ENCODE results near the gene BAIAP2L1.

Gene BAIAP2L1

DNA sequence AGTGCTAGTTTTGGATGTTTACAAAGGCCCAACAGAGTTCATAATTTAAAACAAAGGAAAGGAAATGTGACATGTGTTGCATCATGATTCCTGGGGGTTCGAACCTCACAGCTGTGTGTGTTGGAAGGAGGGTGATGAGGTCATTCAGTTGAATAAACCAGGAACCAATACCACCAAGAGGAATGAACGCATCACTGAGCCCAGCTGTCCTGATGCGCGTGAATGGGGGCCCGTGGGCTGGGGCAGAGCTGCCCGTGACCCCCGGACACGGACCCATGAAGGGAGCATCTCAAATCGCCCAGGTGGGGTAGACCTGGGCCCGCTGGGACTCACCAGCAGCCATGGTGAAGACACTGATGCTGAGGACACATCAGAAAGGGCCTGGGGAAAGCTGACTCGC, 86.4 kb downstream of the BAIAP2L1 start:
- TF ChIP-seq, protein P1, sequence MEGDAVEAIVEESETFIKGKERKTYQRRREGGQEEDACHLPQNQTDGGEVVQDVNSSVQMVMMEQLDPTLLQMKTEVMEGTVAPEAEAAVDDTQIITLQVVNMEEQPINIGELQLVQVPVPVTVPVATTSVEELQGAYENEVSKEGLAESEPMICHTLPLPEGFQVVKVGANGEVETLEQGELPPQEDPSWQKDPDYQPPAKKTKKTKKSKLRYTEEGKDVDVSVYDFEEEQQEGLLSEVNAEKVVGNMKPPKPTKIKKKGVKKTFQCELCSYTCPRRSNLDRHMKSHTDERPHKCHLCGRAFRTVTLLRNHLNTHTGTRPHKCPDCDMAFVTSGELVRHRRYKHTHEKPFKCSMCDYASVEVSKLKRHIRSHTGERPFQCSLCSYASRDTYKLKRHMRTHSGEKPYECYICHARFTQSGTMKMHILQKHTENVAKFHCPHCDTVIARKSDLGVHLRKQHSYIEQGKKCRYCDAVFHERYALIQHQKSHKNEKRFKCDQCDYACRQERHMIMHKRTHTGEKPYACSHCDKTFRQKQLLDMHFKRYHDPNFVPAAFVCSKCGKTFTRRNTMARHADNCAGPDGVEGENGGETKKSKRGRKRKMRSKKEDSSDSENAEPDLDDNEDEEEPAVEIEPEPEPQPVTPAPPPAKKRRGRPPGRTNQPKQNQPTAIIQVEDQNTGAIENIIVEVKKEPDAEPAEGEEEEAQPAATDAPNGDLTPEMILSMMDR (conservative IDR thresholded peaks at IDR 0.05; ENCODE audit: control insufficient read depth, insufficient read depth, low read depth, low read length), result no peak
- peak; percentile 40 for DNase-seq (ENCODE audit: low read depth)
- H3K4me3 ChIP-seq (ENCODE audit: control insufficient read depth, low read depth, low read length), result no peak overlapping the region

GRCh38 chr7:98312201-98312600, 88.7 kb downstream of the BAIAP2L1 start:
- TF ChIP-seq, protein P1 (conservative IDR thresholded peaks at IDR 0.05; ENCODE audit: control insufficient read depth, insufficient read depth, low read depth, low read length), result no peak
- DNase-seq (ENCODE audit: low read depth), result no peak
- no peak overlapping the region for H3K4me3 ChIP-seq (ENCODE audit: control insufficient read depth, low read depth, low read length)

DNA sequence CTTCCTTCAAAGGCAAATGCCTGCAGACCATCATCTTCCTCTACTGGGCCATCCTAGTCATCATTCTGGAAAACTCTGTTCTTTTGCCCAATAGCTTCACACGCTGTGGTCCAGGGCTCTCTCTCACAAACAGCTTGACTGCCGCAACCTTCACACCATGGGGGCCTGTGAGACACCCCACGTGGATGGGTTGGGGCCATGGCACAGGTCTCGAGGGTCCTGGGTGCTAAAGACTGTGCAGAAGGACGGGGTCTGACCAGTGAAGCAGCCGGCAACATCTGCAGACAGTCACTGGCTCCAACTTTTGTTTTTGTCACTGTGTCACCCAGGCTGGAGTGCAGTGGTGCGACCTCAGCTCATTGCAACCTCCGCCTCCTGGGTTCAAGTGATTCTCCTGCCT, 91.3 kb downstream of the BAIAP2L1 start:
- H3K4me3 ChIP-seq (ENCODE audit: control insufficient read depth, low read depth, low read length), result no peak overlapping the region
- DNase-seq (ENCODE audit: low read depth), result no peak
- TF ChIP-seq, protein P1 (conservative IDR thresholded peaks at IDR 0.05; ENCODE audit: control insufficient read depth, insufficient read depth, low read depth, low read length), result no peak

DNA sequence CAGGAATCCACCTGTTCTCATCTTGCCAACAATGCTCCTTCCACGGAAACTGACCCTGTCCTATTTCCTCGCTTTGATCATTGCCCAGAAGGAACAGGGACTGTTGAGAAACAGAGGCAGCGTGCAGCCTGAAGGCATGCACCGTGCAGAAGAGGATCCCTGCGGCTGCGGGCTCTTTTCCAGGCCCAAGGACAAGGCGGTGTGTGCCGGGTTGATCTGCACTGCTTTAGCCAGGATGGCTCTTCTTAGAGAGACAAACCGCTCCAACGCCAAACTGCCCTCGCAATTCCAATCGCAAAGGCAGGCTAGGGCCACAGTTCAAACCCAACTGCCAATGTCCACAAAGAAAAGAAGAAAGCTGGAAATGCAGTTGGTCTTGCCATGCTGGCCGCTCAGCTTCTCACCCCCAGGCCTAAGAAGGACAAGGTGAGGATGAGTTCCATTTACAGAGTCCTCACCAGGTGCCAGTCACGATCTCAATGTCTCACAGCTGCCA, 92.9 kb downstream of the BAIAP2L1 start:
- H3K4me3 ChIP-seq (ENCODE audit: control insufficient read depth, low read depth, low read length), result no peak overlapping the region
- TF ChIP-seq, protein P1 (conservative IDR thresholded peaks at IDR 0.05; ENCODE audit: control insufficient read depth, insufficient read depth, low read depth, low read length), result no peak

GRCh38 chr7:98305951-98306535, 94.8 kb downstream of the BAIAP2L1 start:
- no peak overlapping the region for H3K4me3 ChIP-seq (ENCODE audit: control insufficient read depth, low read depth, low read length)
- DNase-seq (ENCODE audit: low read depth), result no peak
- TF ChIP-seq, protein P1 (conservative IDR thresholded peaks at IDR 0.05; ENCODE audit: control insufficient read depth, insufficient read depth, low read depth, low read length), result no peak

More for the DNA sequence above, 92.9 kb downstream of the BAIAP2L1 start:
- no peak for DNase-seq (ENCODE audit: low read depth)

- TF ChIP-seq, protein P1 (conservative IDR thresholded peaks at IDR 0.05; ENCODE audit: control insufficient read depth, insufficient read depth, low read depth, low read length), result no peak
- DNase-seq (ENCODE audit: low read depth), result no peak
- H3K4me3 ChIP-seq (ENCODE audit: control insufficient read depth, low read depth, low read length), result no peak overlapping the region
Observed at GRCh38 chr7:98303906-98304305, 97.0 kb downstream of the BAIAP2L1 start.

All from fibroblast of mammary gland (primary cell).